IPS DF 19.7 (cell line): ENCODE results near the gene BTBD17.

Experiments
- DNase-seq: peaks from one replicate; pipeline ENCODE4 v3.0.0-alpha.2; 2013; ENCODE audit warnings: low read depth, low spot score

BTBD17 gene

GRCh38 chr17:74358697-74359096 is 3.0 kb downstream of the BTBD17 start:
- no peak for DNase-seq

GRCh38 chr17:74357466-74357809 is 4.2 kb downstream of the BTBD17 start:
- no peak for DNase-seq

GRCh38 chr17:74356646-74357465 is 4.8 kb downstream of the BTBD17 start:
- no peak for DNase-seq

- DNase-seq: no peak
Measured at GRCh38 chr17:74355065-74355464, 6.6 kb downstream of the BTBD17 start.

- DNase-seq: no peak
Measured at GRCh38 chr17:74354561-74354960, 7.1 kb downstream of the BTBD17 start.

GRCh38 chr17:74354123-74354522 is 7.5 kb downstream of the BTBD17 start:
- DNase-seq: no peak

GRCh38 chr17:74353446-74354060 is 8.1 kb downstream of the BTBD17 start:
- no peak for DNase-seq

GRCh38 chr17:74351552-74352210 is 10.0 kb downstream of the BTBD17 start:
- DNase-seq: no peak

- no peak for DNase-seq
Measured at GRCh38 chr17:74350486-74350885, 11.2 kb downstream of the BTBD17 start.

GRCh38 chr17:74349120-74349519 is 12.5 kb downstream of the BTBD17 start:
- DNase-seq: no peak

GRCh38 chr17:74347646-74348045 is 14.0 kb downstream of the BTBD17 start:
- no peak for DNase-seq

- no peak for DNase-seq
Measured at GRCh38 chr17:74345433-74346241, 16.0 kb downstream of the BTBD17 start.

GRCh38 chr17:74344658-74345057 is 17.0 kb downstream of the BTBD17 start:
- DNase-seq: no peak

GRCh38 chr17:74343526-74344284 is 18.0 kb downstream of the BTBD17 start:
- DNase-seq: no peak

- DNase-seq: no peak
Measured at GRCh38 chr17:74343121-74343520, 18.5 kb downstream of the BTBD17 start.

- no peak for DNase-seq
Measured at GRCh38 chr17:74342224-74342623, 19.4 kb downstream of the BTBD17 start.

- DNase-seq: no peak
Measured at GRCh38 chr17:74340470-74341023, 21.1 kb downstream of the BTBD17 start.

GRCh38 chr17:74339537-74340195 is 22.0 kb downstream of the BTBD17 start:
- DNase-seq: no peak

GRCh38 chr17:74337834-74338500 is 23.7 kb downstream of the BTBD17 start:
- no peak for DNase-seq

GRCh38 chr17:74336307-74336706 is 25.4 kb downstream of the BTBD17 start:
- no peak for DNase-seq
